Measurements from ENCODE around the gene MAPK11.

- TF ChIP-seq POLR2A (IDR thresholded peaks at IDR 0.05; ENCODE audit: low read length) (no peak), GATA1 (IDR thresholded peaks at IDR 0.05; ENCODE audit: low read depth, low read length) (no peak)
Measured at GRCh38 chr22:50215297-50216054, 54.7 kb downstream of the MAPK11 start.
